Fibroblast of mammary gland (primary cell): ENCODE data around the gene AREG.

Experiments used
- DNase-seq: peaks from one replicate; pipeline ENCODE4 v3.0.0-alpha.2; 2010; ENCODE audit warnings: low read depth
- H3K4me3 ChIP-seq: 2 replicates; pipeline ENCODE4 v1.5.1; 2011; ENCODE audit warnings: low read depth, mild to moderate bottlenecking, low read length, moderate library complexity; ENCODE audit not compliant: control insufficient read depth
- TF ChIP-seq, protein P1 (sequence below): conservative IDR thresholded peaks from 2 replicates; pipeline ENCODE4 v1.5.1; 2011; ENCODE audit warnings: low read depth, low read length, inconsistent platforms; ENCODE audit not compliant: control insufficient read depth, insufficient read depth

Gene AREG

DNA sequence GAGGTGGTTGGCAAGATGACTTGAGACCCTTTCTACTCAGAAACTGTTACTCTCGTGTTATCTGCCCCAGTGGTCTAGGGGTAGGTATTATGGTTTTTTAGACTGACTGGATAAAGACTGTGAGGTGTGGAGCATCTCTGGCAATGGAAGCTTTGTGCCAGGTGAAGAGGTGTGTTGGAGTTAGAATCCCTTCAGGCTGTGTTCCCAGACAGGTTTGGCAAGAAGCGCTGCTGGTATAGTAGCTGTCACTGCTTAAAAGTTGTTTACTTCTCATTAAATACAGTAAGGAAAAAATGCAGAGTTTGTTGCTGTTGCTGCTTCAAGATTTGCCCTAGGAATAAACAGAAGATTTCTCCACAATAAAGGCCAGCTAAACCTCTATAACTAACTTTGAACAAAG, 35.3 kb downstream of the AREG start:
- TF ChIP-seq, protein P1, sequence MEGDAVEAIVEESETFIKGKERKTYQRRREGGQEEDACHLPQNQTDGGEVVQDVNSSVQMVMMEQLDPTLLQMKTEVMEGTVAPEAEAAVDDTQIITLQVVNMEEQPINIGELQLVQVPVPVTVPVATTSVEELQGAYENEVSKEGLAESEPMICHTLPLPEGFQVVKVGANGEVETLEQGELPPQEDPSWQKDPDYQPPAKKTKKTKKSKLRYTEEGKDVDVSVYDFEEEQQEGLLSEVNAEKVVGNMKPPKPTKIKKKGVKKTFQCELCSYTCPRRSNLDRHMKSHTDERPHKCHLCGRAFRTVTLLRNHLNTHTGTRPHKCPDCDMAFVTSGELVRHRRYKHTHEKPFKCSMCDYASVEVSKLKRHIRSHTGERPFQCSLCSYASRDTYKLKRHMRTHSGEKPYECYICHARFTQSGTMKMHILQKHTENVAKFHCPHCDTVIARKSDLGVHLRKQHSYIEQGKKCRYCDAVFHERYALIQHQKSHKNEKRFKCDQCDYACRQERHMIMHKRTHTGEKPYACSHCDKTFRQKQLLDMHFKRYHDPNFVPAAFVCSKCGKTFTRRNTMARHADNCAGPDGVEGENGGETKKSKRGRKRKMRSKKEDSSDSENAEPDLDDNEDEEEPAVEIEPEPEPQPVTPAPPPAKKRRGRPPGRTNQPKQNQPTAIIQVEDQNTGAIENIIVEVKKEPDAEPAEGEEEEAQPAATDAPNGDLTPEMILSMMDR: no peak
- H3K4me3 ChIP-seq: no peak overlapping the region
- no peak for DNase-seq

DNA sequence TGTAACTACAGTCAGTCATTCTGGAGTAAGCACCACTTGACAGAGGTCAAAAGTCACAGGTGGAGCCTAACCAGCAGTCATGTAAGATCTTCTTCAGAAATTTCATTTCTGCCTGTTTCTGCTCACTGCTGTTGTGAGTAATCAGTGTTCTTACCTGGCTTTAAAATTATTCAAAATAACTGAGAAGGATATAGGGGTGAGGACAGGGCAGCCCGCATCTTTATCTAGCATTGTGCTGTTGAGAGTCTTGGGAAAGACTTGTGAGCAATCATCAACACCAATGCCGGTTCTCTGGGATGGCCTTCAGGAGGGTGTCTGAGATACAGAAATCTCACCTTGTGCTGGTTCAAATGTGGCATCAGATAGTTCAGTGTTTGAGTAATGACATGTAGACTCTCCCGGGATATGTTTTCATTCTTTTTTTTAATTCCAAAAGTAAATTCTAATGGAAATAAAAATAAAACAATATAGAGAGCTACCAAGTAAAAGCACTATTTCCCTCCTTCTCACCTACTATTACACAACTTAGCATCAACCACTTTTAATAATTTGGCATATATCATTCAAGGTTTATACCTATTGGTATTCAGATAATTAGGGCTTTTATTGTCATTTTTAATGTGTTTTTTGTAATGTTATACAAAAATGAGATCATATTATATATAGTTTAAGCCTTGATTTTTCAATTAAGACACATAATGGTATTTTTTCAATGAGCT, 37.1 kb downstream of the AREG start:
- DNase-seq: no peak
- TF ChIP-seq, protein P1: no peak
- H3K4me3 ChIP-seq: no peak overlapping the region

DNA sequence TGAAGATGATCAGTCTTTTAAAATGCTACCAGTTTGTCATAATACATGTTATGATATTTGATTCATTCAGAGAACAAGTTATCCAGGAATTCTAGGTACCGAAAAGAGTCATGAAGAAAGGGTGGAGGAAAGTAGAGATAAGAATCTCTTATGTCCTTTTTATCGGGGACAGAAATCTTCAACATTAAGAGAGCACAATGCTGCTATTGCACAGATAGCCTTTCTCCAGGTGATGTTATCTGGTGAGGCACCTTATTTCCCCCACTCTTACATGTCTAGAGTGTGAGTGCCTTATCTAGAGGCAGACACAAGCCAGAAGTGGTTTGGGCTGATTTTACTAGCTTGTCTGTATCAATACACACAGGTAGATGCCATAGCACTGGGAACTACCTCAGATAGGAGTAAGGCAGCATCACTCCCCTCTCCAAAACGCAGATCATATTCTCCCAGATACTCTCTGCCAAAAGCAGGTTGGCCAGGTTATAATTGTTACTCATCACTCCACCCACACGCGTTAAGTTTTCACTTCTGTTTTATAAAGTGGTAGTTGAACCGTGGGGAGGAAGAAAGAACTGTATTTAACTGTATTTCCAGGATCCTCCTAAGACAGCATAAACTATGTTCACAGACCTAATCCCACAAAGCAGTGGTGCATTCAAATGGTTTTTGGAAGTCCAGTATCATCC, 38.4 kb downstream of the AREG start:
- H3K4me3 ChIP-seq: no peak overlapping the region
- TF ChIP-seq, protein P1: no peak
- DNase-seq: no peak

DNA sequence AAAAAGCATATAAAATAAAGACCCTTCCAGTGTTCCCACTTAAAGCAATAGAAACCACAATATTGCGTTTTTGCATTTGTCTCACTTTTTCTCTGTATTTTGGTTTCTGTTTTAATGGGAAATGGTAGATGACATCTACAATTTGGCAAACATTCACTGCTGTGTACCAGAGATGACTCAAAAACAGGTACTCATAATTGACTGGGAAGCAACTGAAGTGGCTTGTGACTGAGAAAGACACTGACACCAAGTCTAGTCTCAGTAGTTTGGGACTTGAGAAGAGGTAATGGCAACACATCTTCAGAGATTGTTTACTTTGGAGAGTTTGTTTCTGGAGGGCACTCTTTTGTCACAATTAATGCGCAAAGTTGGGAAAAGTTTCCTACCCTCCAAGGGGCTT, 42.0 kb downstream of the AREG start:
- TF ChIP-seq, protein P1: no peak

DNA sequence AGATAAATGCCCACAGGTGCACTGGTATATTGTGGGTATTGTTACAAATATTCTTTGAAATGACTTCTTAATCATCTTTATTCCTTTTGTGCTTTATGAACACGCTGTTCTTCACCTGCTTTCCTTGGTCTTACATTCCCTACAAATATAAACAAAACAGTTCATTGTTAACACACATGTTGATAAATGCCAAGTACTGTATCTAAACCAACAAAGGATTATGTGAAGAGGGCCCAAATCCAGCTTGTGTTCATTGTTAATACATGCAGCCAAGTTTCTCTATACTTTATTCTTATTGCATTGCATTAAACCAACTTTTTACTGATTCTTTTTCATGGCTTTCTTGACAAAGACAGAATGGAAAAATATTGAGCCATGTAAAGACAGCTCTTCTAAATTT, 42.8 kb downstream of the AREG start:
- no peak for DNase-seq
- TF ChIP-seq, protein P1: no peak
- H3K4me3 ChIP-seq: no peak overlapping the region

More for the DNA sequence above, 42.0 kb downstream of the AREG start:
- DNase-seq: no peak
- H3K4me3 ChIP-seq: no peak overlapping the region

DNA sequence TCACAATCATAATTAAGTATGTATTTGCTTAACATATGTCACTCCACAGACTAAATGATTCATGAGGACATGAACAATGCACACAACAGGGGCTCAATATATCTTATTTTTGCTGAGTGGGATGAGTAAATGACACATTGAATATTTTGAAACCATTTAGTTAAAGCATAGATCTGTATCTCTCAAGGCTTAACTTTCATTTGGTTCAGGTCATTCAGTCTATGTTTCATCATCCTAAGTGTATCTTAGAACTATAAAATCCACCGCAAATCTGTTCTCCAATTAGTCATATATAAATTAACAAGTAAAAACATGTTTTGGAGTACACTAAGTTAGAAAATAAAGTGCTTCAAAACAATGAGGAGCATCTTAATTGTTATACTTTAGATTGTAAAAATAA, 45.8 kb downstream of the AREG start:
- no peak overlapping the region for H3K4me3 ChIP-seq
- DNase-seq: no peak
- TF ChIP-seq, protein P1: no peak
